Activated T-cell treated with anti-CD3 and anti-CD28 coated beads for 48 hours (primary cell): ENCODE measurements around the gene SPATS1.

Source experiments
- DNase-seq: peaks from one replicate; pipeline ENCODE4 v3.0.0-alpha.2; 2020; ENCODE audit warnings: low read depth

The SPATS1 gene, protein sequence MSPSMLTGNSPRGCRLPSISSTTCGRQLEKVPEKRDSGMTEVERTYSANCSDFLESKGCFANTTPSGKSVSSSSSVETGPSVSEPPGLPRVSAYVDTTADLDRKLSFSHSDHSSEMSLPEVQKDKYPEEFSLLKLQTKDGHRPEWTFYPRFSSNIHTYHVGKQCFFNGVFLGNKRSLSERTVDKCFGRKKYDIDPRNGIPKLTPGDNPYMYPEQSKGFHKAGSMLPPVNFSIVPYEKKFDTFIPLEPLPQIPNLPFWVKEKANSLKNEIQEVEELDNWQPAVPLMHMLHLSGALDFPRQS

DNA sequence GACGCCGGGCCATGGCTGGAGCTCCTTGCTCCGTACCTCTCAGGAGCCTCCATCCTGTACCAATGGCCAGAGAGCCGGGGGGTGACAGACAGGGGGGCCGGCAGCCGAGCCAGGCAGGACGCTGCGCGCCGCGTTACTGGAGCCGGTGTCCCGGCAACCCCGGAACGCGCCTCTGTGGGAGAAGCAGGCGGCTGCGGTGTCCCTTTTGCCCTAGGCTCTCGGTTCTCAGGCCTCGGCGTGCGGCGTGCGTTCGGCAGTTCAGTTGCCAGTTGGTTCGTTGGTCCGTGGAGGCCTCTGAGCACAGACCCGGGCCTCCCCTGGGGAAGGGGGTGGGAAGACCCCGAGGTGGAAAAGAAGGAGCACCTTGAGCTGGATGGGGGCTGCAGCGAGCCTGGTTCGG lies at the start of gene SPATS1:
SPATS1 (plus strand) TSS at position 162 of the 400 bp plus-strand sequence. CDS start 446 bp downstream, outside the sequence.
- DNase-seq = no peak

DNA sequence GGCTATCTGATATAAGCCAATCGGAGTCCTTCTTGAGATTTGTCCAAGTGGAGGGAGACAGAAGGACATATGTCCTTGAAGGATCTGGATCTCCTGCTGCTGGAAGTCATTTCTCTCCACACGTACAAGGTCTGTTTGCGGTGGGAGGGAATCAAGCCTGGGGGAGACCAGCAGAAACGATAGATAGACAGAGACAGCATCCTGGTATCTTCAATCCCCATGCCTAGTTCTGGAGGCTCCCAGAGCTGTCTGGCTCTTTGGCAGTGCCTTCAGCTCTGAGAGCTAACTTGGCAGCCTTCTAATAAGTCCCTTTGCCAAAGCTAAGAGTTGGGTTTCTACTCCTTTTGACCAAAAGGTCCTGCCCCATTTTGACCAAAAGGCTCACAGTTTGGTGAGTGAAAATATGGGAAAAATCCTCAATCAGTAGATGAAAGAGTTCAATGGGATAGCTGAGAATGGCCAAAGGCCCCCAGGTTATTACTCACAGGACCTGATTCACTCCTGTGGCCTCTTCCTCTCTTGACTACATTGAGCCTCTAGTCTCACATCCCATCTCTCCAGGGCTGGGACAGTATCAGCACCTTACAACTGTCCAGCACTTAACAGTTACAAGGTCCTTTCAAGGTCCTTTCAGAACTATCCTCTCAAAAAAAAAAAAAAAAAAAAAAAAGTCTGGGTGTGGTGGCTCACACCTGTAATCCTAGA lies 49.6 kb upstream of the SPATS1 start:
- no peak for DNase-seq

DNA sequence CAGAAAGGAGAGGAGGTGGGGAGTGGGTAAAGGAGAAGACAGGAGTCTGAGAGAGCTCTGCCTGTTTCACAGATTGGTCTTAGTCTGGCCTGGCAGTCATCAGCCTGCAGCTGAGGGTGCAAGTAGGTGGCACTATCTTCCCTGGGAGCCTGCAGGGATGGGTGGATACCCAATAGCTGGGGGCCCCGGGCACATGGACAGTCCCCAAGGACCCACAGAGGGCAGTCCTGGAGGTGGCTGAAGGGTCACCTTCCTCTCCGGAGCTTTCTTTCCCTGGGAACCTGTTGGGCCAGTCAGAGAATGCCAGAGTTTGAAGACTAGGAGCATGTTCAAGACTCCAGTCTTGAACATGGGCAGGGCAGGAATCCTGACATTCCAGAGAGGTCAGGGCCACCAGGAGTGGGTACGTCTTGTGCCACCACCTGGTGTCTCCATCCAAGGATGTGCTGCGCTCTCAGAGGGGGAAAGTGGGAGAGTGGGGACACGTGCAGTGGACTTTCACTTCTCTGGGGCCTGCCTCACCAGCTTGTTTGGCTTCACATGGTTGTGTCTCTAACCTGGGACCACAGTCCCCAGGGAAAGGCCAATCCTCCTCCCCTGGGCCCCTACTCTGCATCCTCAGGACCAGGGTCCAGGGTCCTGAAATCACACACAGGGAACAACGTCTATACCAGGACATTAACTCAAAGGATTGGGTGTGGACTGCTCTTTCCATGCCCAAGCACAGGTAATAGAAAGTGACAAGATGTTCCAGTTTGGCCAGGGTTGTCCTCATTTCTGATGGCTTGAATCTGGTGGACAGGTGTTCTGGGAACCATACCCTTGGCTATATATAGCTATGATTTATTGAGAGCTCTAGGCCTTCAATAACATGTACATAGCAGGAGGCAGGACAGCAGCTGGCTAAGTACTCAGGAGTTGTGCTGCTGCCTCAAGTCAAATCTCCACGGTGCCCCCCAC lies 47.3 kb upstream of the SPATS1 start:
- DNase-seq = no peak

DNA sequence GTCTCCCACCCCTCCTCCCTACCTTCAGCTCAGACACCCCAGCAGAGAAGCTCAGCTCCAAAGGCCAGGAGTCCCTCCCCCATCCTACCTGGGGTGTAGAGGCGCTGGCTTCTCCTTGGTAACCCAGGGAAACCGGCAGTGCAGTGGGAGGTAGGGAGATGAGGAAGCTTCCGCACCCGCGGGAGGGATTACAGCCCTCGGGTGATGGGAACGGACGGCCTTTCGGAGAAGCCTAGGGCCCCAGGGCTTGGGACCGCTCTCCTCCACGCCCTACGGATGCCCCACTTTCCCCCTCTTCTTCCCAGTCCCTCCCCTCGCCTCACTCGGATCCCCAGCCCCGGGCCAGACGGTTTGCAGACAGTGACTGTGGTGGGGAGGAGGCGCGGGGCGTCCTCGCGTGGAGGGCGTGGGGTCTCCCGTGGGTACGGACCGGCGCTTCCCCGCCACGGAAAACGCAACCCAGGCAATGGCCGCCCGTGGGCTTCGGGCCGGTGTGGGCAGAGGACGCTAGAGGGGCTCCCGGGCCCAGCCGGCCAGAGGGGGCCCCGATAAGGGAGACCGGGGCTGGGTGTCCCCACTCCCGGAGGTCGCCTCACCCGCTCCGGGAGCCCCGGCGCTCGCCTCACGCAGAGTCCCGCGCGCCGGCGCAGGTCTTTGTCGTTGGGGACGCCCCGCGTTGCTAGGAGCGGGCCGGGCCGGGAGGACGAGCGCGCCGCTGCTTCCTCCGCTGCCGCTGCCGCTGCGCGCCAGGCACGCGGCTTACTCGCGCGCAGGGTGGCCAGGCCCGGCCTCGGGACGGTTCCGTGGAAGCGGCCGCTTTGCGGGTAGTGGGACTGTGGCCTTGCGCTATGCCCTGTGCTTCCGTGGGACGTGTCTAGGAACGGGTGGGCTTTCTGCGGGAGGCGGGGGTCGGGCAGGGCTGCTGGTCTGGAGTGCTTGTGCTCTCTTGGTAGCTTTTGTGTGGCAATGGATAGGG lies 45.1 kb upstream of the SPATS1 start:
- DNase-seq = peak; percentile 47

DNA sequence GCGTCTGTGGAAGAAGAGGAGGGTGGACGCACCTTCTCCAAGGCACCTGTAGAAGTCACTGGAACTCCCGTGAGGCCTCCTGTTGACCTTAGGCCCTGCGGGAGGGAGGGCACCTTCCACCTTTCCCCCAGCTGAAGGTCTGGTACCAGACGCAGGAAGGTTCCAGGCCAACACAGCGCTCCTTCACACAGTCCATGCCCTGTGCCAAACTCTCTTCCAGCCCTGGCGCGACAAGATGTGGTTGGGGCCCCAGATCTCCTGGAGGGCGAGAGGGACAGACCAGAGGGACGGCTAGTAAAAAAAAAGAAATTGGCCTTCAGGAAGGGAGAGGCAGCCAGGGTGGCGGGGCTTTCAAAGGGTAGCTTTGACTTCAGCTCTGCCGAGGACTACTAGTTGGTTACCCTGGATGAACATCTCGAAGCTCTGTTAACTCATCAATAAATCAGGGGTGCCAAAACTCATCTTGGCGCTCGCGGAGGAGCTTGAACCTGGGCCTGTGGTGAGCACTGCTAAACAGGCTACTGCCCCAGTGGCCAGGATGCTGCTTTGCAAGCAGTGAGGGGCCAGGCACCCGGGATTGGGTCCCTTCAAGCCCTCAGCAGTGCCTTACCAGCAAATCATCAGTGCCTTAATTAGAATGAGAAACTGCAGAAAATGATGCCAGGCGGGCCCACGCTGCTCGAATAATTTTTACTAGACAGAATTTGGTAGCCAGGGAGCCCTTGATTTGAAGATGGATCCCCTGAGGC lies 44.2 kb upstream of the SPATS1 start:
- DNase-seq = no peak

DNA sequence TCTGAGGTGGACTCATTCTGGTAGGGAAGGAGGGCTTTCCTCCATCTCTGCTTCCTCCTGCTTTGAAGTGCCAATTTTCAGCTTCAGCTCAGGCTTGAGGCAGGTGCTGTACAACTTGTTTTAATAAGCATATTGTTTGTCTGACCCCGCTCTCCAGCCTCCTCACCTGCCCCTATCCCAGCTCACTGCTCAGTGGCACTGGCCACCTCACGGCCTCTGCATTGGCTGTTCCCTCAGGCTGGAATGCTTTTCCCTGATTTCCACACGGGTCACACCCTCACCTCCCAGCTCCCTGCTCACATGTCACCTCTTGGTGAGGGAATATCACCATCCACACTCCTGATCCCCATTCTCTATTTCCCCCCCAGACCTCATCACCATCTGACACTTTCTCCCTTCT lies 43.6 kb upstream of the SPATS1 start:
- no peak for DNase-seq

DNA sequence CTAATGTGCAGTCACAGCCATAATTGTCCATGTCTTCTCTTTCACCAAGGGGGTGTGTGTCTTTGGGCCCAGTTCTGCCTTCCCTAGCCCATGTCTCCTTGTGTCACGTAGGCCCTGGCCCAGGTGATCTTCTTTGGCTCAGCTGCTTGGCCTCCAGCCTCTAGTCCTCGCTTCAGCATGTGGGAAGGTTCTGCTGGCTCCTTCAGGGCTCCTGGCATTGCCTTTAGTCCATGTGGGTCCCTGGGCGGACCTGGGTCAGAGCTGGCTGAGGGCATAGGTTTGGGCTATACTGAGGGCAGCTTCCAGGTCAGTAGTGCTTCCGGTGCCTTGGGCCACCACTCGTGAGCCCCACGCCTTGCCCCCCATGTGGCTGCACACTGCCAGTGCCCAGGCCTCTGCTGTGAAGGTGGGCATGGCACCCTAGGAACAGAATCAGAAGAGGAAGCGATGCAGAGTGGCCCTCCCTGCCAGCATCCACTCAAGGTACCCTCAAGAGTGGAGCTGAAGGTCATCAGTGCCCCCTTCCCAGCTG lies 42.1 kb upstream of the SPATS1 start:
- DNase-seq = no peak

DNA sequence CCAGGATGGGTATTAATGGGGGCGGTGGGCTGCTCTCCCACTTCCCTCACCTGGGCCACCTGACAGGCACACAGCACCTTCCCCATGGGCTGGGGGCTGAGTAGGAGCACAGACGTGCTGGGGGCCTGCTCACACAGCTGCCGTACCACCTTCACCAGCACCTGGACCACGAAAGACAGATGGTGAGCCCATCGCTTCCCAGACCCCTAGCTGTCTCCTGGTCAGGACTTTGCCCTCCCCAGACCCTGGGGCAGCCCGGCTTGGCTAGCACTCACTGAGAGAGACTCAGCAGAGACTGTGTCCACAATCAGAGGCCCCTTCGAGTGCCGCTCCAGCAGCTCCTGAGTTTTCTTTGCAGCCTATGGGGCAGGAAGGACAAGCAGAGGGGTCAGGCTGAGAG lies 41.3 kb upstream of the SPATS1 start:
- DNase-seq = no peak

DNA sequence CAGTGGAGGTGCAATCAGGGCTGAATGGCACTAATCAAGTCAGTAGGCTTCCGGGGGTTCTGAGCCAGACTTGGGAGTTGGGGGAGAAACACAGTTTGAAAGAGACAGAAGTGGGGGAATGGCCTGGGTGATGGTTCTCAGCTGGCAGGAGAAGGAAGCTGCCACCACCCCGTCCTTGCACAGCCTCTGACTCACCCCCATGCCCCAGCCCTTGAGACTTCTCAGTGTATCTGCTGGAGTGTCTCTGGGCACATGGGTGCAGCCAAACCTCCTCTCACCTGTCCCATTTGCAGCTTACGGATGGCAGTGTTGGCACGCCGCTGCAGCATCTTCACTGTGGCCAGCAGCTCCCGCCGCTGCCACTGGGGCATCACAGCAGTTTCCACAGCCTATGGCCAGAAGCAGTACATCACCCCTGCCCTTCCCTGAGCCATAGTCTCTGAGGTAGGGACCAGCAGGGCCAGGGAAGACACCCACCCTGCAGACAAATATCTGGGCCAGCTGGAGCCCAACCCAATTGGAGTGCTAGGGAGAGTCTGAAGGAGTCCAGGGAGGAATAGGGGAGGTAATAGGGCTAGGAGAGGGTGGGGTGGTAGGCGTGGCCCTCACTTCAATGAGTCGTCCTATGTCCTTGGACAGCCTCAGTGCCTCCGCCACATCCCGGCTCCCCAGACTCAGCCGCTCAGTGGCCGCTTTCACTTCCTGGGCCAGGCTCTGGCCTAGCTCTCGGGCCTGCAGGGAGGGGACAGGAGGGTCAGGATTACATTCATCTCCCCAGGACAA lies 40.5 kb upstream of the SPATS1 start:
- no peak for DNase-seq

DNA sequence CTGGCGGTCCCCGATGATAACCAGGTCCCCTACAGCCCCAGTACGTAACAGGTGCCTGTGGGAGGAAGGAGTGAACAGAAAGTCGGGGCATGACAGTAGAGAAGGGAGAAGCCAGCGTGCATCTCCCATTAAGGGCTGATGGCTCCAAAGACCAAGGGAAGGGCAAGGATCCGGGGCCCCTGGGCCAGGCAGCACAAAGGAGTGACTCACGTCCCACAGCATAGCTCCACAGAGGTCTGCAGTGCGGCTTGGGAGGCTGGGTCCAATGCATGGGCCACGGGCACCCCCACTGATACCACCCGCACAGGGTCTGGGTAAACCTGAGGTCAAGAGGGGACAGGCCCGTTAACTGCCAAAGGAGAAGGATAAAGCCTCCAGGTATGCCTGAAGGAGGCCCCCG lies 39.6 kb upstream of the SPATS1 start:
- DNase-seq = no peak

DNA sequence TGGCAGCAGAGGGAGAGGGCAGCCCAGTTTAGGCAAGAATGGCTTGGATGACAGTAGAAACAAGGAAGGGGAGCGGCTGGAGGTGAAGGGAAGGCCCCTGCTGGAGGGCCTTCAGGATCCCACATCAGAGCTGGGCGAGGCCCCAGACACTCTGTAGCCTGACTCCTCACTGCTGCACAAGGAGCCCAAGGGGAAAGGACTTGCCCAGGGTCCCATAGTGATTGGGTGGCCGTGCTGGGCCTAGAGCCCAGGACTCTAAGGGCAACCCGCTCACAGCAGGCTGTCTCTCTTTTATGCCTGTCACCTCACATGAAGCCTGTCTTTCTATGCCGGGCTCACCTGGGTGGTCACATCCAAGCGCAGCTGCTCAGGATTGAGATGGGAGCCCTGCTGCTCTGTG lies 38.6 kb upstream of the SPATS1 start:
- DNase-seq = no peak

DNA sequence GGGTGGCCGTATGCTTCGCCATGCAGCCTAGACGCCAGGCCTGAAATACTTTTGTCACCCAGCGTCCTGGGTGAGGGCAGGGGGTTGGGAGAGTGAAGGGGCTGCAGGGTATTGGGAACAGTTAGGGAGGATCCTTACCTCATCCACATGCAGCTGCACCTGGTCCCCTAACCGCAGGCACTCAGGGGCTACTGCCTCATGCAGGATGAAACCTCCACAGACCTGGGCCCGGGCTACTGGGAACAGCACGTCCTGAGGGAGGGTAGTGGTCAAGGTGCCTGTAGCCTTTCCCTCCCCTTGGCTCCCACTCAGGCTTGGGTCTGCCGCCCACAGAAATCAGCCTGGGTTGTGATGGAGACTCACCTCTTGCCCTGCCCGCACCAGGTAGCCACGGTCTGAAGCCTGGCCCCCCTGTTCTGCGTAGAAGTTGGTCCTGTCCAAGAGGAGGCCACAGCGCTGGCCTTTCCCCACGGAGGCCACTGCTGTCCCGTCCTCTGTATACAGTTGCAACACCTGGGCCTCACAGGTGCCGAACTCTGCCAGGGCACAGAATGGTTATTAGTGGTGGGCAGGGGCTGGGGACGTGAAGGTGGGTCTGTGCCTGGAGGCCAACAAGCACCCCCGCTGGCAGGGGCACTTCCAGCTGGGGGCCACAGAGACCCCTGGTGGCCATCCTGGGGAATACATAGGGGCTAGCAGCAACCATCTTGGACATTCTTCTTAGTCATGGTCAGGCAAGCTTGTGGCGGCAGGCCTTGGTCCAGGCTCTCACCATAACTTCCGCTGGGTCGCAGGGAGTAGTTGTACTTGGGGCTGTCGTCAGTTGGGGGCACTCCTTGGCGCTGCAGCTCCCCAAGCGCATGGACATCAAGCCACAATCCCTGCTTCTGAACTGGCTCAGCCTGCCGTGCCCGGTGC lies 37.9 kb upstream of the SPATS1 start:
- peak; percentile 32 for DNase-seq

DNA sequence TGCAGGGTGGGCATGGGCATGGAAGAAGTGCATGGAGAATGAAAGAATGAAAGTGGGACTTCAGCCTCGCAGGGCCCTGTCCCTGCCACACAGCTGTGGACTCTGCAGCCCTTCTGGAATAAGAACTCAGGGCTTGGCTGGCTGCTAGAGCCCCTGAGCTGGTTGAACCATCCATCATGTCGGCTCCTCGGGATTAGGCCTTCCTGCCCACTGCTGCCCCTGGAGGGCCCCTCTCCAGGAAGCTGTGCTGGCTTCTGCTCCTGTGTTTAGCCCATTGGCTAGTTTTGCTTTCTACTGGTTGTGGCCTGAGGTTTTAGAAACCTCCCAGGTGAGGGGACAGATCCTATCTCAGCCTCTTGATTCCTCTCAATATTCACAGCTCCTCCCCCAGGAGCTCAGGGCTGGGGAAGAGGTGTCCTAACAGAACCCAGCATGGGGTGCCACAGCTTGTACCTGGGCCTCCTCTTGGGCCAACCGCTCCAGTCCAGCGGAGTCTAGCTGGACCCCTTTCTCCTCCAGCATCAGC lies 37.2 kb upstream of the SPATS1 start:
- no peak for DNase-seq

DNA sequence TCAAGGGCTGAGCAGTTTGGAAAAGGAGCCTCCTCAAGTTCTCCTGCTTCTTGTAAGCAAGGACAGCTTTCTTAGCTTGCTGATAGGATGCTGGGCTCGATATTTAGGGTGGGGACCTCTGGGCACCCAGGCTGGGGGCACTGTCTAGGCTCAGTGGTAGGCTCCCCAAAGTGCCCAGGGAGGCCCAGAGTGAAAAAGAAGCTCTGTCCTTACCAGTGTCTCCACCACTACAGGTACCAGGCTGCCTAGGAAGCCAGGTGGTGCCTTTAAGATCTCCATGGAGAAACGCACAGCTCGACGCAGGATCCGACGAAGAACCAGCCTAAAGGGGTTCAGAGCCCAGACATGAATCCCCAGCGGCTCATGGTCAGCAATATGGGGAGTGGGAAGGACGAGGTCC lies 35.7 kb upstream of the SPATS1 start:
- DNase-seq = no peak

DNA sequence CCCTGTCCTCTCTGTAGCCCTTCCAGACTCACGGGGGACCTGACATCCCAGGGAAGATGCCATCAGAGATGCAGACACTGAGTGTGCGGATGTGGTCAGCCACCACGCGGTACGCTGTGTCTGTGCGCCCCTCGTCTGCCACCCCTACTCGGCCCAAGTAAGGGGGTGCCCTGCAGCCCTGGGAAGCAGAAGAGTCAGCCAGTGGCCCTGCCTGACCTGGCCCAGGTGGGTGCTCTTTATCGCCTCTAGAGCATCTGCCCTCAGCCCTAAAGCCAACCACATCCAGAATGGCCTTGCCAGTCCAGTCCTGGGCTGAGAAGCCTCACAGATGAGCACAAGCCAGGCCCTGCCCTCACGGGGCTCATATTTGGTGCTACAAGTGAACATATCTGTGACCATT lies 35.2 kb upstream of the SPATS1 start:
- no peak for DNase-seq

DNA sequence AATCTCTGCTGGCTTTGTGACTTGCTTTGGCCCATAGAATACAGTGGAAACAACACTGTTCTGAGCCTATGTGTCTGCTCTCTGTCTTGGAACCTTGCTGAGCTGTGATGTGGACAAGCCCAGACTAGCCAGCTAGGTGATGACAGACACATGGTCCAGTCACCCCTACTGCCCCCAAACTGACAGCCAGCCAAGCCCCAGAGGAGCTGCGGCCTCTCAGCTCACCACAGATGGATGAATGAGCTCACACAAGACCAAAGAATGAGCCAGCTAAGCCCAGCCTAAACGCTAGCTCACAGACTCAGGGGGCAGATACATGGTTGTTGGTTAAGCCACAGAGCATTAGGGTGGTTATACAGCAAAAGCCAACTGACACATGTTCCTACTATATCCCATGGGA lies 33.4 kb upstream of the SPATS1 start:
- DNase-seq = no peak

DNA sequence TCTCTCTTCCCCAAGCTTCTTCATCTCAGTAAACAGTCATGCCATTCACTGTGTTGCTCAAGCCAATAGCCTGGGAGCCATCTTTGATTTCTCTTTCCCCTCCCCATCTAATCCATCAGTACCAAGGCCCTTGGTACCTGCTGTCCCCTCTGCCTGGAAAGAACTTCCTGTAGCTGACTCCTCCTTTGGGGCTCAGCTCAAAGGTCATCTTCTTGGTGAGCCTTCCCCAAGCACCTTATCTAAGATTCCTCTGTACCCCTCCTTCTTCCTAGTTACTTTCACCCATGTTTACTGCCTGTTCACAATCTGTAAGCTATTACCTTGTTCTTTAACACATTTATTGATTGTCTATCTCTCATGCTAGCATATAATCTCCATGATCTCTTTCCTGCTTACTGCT lies 32.8 kb upstream of the SPATS1 start:
- DNase-seq = no peak

DNA sequence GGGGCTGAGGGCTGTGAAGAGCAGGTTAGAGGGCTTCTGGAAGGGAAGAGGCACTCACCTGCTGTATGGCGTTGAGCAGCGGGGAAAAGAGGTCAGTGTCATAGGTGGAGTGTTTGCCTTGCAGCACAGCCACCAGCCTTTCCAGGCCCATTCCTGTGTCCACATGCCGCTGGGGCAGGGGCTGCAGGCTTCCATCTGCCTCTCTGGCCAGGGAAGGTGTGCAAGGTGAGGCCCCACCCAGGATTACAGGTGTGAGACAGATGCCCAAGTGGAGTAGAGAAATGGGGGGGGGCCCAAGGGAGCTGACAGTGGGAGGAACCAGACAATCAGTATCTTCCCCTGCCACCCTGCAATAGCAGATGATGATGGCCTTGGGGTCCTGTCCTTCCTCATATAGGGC lies 32.2 kb upstream of the SPATS1 start:
- DNase-seq = no peak
